Activated naive CD8-positive, alpha-beta T cell treated with anti-CD3 and anti-CD28 coated beads for 36 hours (primary cell): ENCODE measurements around the gene RRBP1. TPM values are rescaled to one million over a fixed set of nuclear protein-coding genes. Genes with fewer than 3 reads are reported as not detected.

Source experiments
- total RNA-seq, 2 experiments: library from RNA; stranded (reverse); gene quantifications; one replicate each; pipeline ENCODE4 v1.2.3, GENCODE V29; 2021

Gene RRBP1
- total RNA-seq, 2 experiments from 2014 or later = 24.0 to 26.5 TPM

Other genes starting within 250 kb of the RRBP1 start
- under 1 TPM; 0.18 to 0.64 TPM for gene BFSP1, start 150.9 kb downstream of the RRBP1 start, total RNA-seq
- 10 to 100 TPM; 56.7 to 57.5 TPM for gene DSTN, start 112.2 kb downstream of the RRBP1 start, total RNA-seq
- not detected for gene BANF2, start 17.7 kb upstream of the RRBP1 start, total RNA-seq